NCI-H128 (cell line): ENCODE results near the gene H2AZ2.
"Not testable (repeated sequence)": the region's sequence is repeated elsewhere in the genome, so short reads cannot be mapped to it uniquely, and the experiment has no call there.

ENCODE experiments used
- DNase-seq: peaks from one replicate; lab custom pipeline; 2025; ENCODE audit not compliant: unreplicated experiment; lab: John Stamatoyannopoulos, UW

Gene H2AZ2

DNA sequence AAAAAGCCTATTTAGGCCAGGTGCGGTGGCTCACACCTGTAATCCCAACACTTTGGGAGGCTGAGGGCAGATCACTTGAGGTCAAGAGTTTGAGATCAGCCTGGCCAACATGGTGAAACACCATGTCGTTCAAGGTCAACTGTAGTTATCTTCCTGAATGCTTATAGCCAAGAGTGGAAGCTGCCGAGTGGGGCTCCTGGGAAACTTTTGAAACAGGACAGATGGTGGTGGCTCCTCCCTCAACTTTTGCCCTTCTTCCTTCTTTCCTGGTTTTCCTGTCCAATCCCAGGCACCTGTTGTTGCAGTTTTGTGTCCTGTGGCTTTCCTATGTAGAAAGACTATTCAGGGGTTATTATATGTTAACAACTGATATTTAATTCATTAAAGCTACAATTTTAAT, 60.1 kb downstream of the H2AZ2 start:
- DNase-seq, result no peak

DNA sequence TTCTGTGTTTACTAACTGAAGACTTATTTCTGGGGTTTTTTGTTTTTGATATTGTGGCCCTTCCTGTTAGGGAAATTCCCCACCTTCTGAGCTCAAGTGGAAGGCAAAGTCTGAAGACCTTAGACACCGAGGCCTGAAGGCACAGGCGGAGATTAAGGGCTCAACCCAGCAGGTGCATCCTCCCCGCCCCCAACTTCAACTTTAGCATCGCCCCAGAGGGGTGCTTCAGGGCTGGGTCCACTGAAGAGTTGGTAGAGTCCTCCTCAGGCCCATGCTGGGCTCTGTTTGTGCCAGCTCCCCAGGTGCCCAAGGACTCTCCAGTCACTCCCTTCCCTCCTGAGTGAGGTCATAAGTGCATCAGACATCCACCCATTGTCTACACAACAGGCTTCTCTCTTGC, 60.8 kb downstream of the H2AZ2 start:
- no peak for DNase-seq

DNA sequence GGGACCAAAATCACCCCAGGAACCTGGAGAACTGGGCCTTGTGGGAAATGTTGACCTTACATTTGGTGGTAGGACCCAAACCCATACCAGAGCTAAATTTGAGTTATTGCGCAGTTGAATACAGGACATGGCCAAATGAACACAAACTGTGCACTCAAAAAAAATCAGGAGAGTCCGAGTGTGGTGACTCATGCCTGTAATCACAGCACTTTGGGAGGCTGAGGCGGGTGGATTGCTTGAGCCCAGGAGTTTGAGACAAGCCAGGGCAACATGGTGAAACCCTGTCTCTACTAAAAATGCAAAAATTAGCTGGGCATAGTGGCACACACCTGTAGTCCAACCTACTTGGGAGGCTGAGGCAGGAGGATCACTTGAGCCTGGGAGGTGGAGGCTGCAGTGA, 62.7 kb downstream of the H2AZ2 start:
- DNase-seq, result not testable (repeated sequence)

DNA sequence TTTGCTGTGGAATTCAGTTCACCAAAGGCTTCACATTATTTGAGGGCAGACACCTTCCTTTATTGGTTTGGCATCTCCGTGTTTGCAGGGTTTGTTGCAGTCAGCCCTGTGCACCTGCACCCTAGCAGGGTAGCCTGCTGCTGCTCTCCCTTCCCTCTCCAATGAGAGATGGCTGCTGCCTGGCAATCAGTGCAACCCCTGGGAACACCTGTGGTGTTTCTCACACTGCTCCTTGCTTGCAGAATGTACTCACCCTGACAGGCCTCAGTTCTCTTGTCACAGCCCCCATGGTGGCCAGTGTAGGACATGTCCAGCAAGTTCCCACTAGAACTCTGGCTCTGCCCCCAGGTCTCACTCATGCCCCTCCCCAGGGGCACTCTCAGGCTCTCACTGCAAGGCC, 63.5 kb downstream of the H2AZ2 start:
- DNase-seq, result no peak

DNA sequence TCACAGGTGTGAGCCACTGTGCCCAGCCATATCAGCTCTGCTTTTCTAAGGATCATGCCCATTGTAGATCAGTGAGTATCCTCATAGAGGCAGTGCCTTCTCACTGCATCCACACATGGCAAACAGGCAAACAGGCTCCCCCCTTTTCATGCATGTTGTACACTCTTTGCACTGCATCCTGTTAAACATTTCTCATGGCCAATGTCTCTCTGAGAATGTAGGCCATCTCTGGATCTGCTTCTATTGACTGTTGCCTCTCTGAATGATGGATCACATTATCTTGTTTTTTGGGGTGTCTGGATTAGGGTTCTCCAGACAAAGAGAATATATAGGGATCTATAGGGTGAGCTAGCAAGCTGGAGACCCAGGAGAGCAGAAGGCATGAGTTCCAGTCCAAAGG, 64.5 kb downstream of the H2AZ2 start:
- DNase-seq, result no peak

DNA sequence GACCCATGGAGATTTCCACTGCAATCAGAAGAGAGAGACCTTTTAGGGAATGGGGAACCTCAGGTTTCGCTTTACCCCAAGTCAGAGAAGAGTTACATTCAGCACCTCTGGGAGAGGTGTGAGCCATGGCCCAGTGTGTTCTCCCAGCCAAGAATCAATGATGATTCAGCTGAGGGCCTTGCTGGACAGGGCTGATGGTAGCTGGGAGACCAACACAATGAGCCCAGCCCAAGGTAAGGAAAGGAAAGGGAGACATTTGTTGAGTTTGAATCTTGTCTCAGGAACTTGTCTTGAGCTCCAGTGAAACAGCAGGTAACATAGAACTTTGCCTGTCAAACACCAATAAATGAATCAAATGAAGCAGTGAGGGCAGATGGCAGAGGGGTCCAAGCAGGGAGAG, 65.4 kb downstream of the H2AZ2 start:
- no peak for DNase-seq
